ENCODE data around the gene SOST. TPM values are rescaled to one million over a fixed set of nuclear protein-coding genes. Genes with fewer than 3 reads are reported as not detected.

SOST gene
- total RNA-seq, 1 experiment from 2014 or later: not detected

GRCh38 chr17:43714465-43715149 is 44.0 kb downstream of the SOST start:
- Histone ChIP-seq H2BK12ac (ENCODE audit: insufficient read length, low read depth, low read length) (no peak overlapping the region), H3K79me2 (ENCODE audit: insufficient read depth, low read length) (no peaks in the 10 kb centered on the region), H2AK5ac (ENCODE audit: insufficient read length, low read length) (no peak overlapping the region), H3T11ph (ENCODE audit: low read length) (no peak overlapping the region), H4K8ac (replicated peaks; ENCODE audit: insufficient read length, low read depth, low read length) (no peak overlapping the region), H3K4me2 (ENCODE audit: insufficient read depth, insufficient read length, low read length) (peak overlapping the region; percentile 75), H3K14ac (ENCODE audit: insufficient read depth, low read length) (no peak overlapping the region), H4K5ac (ENCODE audit: insufficient read length, low read depth, low read length) (no peak overlapping the region), H2BK15ac (ENCODE audit: low read depth, low read length) (no peak overlapping the region), H3K27me3 (ENCODE audit: insufficient read depth, low read length) (peaks cover 17% of the 10 kb centered on the region; the same call in 1 of the 2 replicates), H3K4ac (ENCODE audit: low read depth, low read length) (no peak overlapping the region), H2BK20ac (ENCODE audit: low read depth, low read length, poor library complexity, severe bottlenecking) (no peak overlapping the region), H3K23ac (ENCODE audit: insufficient read length, low read depth, low read length) (no peak overlapping the region), H3K23me2 (ENCODE audit: insufficient read length, low read depth, low read length, poor library complexity, severe bottlenecking) (peaks cover 6% of the 10 kb centered on the region), H2BK120ac (ENCODE audit: low read depth, low read length, poor library complexity, severe bottlenecking) (no peak overlapping the region), H3K9me3 (ENCODE audit: control insufficient read depth, low read depth, low read length) (no peaks in the 10 kb centered on the region), H3K18ac (ENCODE audit: insufficient read length, low read depth, low read length) (no peak overlapping the region), H2BK5ac (ENCODE audit: insufficient read length, low read length) (no peak overlapping the region), H2AFZ (ENCODE audit: low read length) (no peak overlapping the region), H3K27ac (ENCODE audit: insufficient read length, low read depth, low read length) (no peak overlapping the region), H3K4me1 (ENCODE audit: insufficient read depth, low read length) (no peaks in the 10 kb centered on the region), H3K56ac (ENCODE audit: insufficient read length, low read depth, low read length) (no peak overlapping the region), H3K79me1 (ENCODE audit: insufficient read depth, low read depth, low read length, poor library complexity, severe bottlenecking) (no peaks in the 10 kb centered on the region), H3K9ac (ENCODE audit: extremely low read depth, insufficient read length, low read length) (no peak overlapping the region), H4K20me1 (ENCODE audit: control insufficient read depth, insufficient read depth, insufficient read length) (no peaks in the 10 kb centered on the region), H4K91ac (ENCODE audit: insufficient read length, low read depth, low read length) (no peak overlapping the region)
- Mint-ChIP-seq H3K9me3 (no peaks in the 10 kb centered on the region; a peak in 2 of 5 replicates), H3K36me3 (ENCODE audit: insufficient read depth in 1 of 3, low read depth in 3 of 3) (no peaks in the 10 kb centered on the region), H3K4me1 (peaks cover 23 to 25% of the 10 kb centered on the region in 2 experiments), H3K27me3 (ENCODE audit: low read depth) (peaks cover 56% of the 10 kb centered on the region), H3K27ac (no peak overlapping the region), H3K4me3 (peak overlapping the region; percentile 56 to 79)
- no peak for TF ChIP-seq CTCF (conservative IDR thresholded peaks at IDR 0.05)
- WGBS (ENCODE audit: extremely low coverage, insufficient read length, low lambda C conversion rate): no CpG with 5 or more reads among the region's 4 CpGs
- no peak for DNase-seq

All from H9 (cell line).